Measurements from ENCODE around the gene KRTAP10-9. TPM values are rescaled to one million over a fixed set of nuclear protein-coding genes. Genes with fewer than 3 reads are reported as not detected.

KRTAP10-9 gene
- total and polyA plus RNA-seq, 2 of the 8 experiments (the other 6 are each of a cell fraction or from before 2014, with no cell fraction given): not detected

DNA sequence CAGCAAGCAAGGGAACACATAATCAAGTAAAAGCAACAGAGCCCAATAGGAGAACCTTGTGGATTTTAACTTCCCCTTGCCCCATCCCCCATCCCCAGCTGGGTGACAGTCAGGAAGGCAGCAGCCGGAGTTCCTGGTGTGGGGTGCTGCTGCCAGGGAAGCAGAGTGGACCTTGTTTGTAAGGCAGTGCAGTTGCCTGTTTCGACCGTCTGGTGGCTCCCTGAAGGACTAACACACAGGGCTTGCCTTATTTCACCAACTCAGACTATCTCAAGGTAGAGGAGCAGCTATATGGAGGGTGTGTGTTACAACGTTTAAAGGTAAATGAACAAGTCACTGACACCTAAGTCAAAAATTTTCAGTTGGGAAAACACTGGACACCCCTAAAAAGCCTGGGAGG, 8.4 kb upstream of the KRTAP10-9 start:
- TF ChIP-seq, protein P1, sequence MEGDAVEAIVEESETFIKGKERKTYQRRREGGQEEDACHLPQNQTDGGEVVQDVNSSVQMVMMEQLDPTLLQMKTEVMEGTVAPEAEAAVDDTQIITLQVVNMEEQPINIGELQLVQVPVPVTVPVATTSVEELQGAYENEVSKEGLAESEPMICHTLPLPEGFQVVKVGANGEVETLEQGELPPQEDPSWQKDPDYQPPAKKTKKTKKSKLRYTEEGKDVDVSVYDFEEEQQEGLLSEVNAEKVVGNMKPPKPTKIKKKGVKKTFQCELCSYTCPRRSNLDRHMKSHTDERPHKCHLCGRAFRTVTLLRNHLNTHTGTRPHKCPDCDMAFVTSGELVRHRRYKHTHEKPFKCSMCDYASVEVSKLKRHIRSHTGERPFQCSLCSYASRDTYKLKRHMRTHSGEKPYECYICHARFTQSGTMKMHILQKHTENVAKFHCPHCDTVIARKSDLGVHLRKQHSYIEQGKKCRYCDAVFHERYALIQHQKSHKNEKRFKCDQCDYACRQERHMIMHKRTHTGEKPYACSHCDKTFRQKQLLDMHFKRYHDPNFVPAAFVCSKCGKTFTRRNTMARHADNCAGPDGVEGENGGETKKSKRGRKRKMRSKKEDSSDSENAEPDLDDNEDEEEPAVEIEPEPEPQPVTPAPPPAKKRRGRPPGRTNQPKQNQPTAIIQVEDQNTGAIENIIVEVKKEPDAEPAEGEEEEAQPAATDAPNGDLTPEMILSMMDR (IDR thresholded peaks at IDR 0.05; ENCODE audit: control extremely low read depth in 1 of 3, insufficient read depth in 1 of 3, low read depth in 1 of 3, low read length in 3 of 3): peak; percentile 58 to 69 (median 67)
- TF ChIP-seq CBX5 (IDR thresholded peaks at IDR 0.05; ENCODE audit: low read depth, low read length): no peak
- no peak for TF ChIP-seq EP300 (IDR thresholded peaks at IDR 0.05; ENCODE audit: borderline replicate concordance in 1 of 2, low read depth in 2 of 2, low read length in 2 of 2)
- no peak for TF ChIP-seq ZNF274 (IDR thresholded peaks at IDR 0.05; ENCODE audit: borderline replicate concordance, extremely low read depth, low read length)
- TF ChIP-seq HDAC2 (IDR thresholded peaks at IDR 0.05; ENCODE audit: borderline replicate concordance in 1 of 2, low read depth in 2 of 2, low read length in 2 of 2): no peak
- TF ChIP-seq RAD21 (IDR thresholded peaks at IDR 0.05 in 1 of 2, conservative IDR thresholded peaks at IDR 0.05 in 1 of 2; ENCODE audit: low read depth in 2 of 2, low read length in 2 of 2): peak; percentile 52 to 62; a peak in 3 of 4 replicates
- no peak for TF ChIP-seq POLR2AphosphoS5 (IDR thresholded peaks at IDR 0.05; ENCODE audit: low read depth, low read length)
- no peak for TF ChIP-seq GTF2F1 (IDR thresholded peaks at IDR 0.05; ENCODE audit: borderline replicate concordance, low read depth, low read length)
- TF ChIP-seq RXRA (IDR thresholded peaks at IDR 0.05; ENCODE audit: insufficient read depth, low read depth, low read length): no peak
- no peak for TF ChIP-seq BCL11A (IDR thresholded peaks at IDR 0.05; ENCODE audit: low read depth in 2 of 2, low read length in 2 of 2)
- no peak overlapping the region for H3K23ac ChIP-seq (ENCODE audit: insufficient read length)
- no peaks in the 10 kb centered on the region for H3K36me3 ChIP-seq (ENCODE audit: control insufficient read depth in 2 of 4, insufficient read depth in 4 of 4, low read length in 3 of 4)
- no peak overlapping the region for H2BK12ac ChIP-seq (ENCODE audit: low read depth, low read length)
- no peaks in the 10 kb centered on the region; the same call in 1 of the 2 replicates for H3K79me1 ChIP-seq (ENCODE audit: low read depth, low read length)
- H3K9me3 ChIP-seq (ENCODE audit: insufficient read depth in 2 of 2, low read depth in 1 of 2, low read length in 1 of 2): peaks cover 7 to 9% of the 10 kb centered on the region in 2 experiments
- no peak overlapping the region for H2AFZ ChIP-seq (ENCODE audit: low read length)
- no peak for FAIRE-seq
- no peaks in the 10 kb centered on the region for H3K79me2 ChIP-seq (ENCODE audit: control insufficient read depth in 1 of 2, insufficient read depth in 2 of 2, low read length in 2 of 2)
- H3K9ac ChIP-seq (replicated peaks in 1 of 4; ENCODE audit: extremely low read depth in 1 of 4, low read depth in 3 of 4, low read length in 3 of 4): no peak overlapping the region
- no peak overlapping the region for H3K4me3 ChIP-seq (ENCODE audit: extremely low read depth in 1 of 4, insufficient read depth in 2 of 4, low read depth in 3 of 4, low read length in 4 of 4)
- ChIA-PET POLR2A (ENCODE audit: partially characterized antibody) (interaction anchor here (1.4 kb wide), 1 partner anchor 16 kb away, joined by 4 read pairs; no protein-coding TSS in a partner anchor), CTCF (ENCODE audit: partially characterized antibody) (interaction anchor here (0.6 to 4.0 kb wide), 27 partner anchors 9 to 183 kb away, joined by 3 to 16 read pairs (median 4); partner anchors contain the start of genes KRTAP10-11, KRTAP10-3, KRTAP10-7 and KRTAP10-9)
- 44% methylated on average over 4 of the region's 4 CpGs; no CpG with 5 or more reads in 1 of the 2 experiments for WGBS, 2 experiments (ENCODE audit: extremely low coverage in 1 of 2, insufficient coverage in 1 of 2, insufficient read length in 1 of 2, insufficient replicate concordance in 2 of 2, low coverage in 1 of 2, low lambda C conversion rate in 2 of 2, missing lambda C conversion rate in 1 of 2)
- H2BK5ac ChIP-seq (ENCODE audit: low read depth, low read length): no peak overlapping the region
- no peak overlapping the region for H3K4ac ChIP-seq (replicated peaks; ENCODE audit: insufficient read length, low read depth, low read length)
- no peak overlapping the region for H4K5ac ChIP-seq (ENCODE audit: insufficient read length, low read depth, low read length)
- H4K8ac ChIP-seq (ENCODE audit: extremely low read depth, insufficient read depth, low read length): no peak overlapping the region
- no peak overlapping the region for H3K18ac ChIP-seq (ENCODE audit: extremely low read depth, low read length)
- H4K91ac ChIP-seq (replicated peaks; ENCODE audit: insufficient read length, low read length): no peak overlapping the region
- H2BK20ac ChIP-seq (ENCODE audit: low read length): no peak overlapping the region
- no peaks in the 10 kb centered on the region for H3K23me2 ChIP-seq (ENCODE audit: low read depth, low read length)
- no peak overlapping the region for H3K14ac ChIP-seq (ENCODE audit: insufficient read length)
- no peak overlapping the region for H2BK15ac ChIP-seq (ENCODE audit: low read length)
- peaks cover 0 to 6% (median 2%) of the 10 kb centered on the region in 4 experiments; a peak in 4 of 7 replicates for H3K4me1 ChIP-seq (replicated peaks in 1 of 4; ENCODE audit: control insufficient read depth in 3 of 4, insufficient read depth in 4 of 4, low read length in 3 of 4)
- DNase-seq (ENCODE audit: low read depth in 1 of 2, low spot score in 2 of 2): peak in 1 of 2 experiments; percentile 50
- peaks cover 0 to 1% of the 10 kb centered on the region in 2 experiments for H4K20me1 ChIP-seq (replicated peaks in 1 of 2; ENCODE audit: control insufficient read depth in 1 of 2, insufficient read depth in 2 of 2, low read length in 2 of 2)
- H3K27ac ChIP-seq (ENCODE audit: low read depth, low read length): no peak overlapping the region
- H2AK5ac ChIP-seq (ENCODE audit: low read depth, low read length): no peak overlapping the region
- H3K4me2 ChIP-seq (ENCODE audit: insufficient read depth in 1 of 2, low read depth in 2 of 2, low read length in 2 of 2): no peak overlapping the region
- H2BK120ac ChIP-seq (replicated peaks; ENCODE audit: low read depth, low read length): no peak overlapping the region
- H3K27me3 ChIP-seq (replicated peaks in 1 of 4; ENCODE audit: control insufficient read depth in 3 of 4, extremely low read depth in 1 of 4, insufficient read depth in 3 of 4, low read length in 3 of 4): no peaks in the 10 kb centered on the region
- no peak overlapping the region for H3K56ac ChIP-seq (replicated peaks; ENCODE audit: insufficient read length, low read depth, low read length)

Measured in H1 (cell line).